Mammary epithelial cell (primary cell): Measurements from ENCODE around the gene SYNM.

Experiments
- CTCF ChIP-seq, 2 donors: IDR thresholded peaks in 1 of 2; conservative IDR thresholded peaks in 1 of 2; 2 replicates each; pipeline ENCODE4 v1.5.1; 2011 to 2012; ENCODE audit warnings: inconsistent platforms in 2 of 2, low read length in 2 of 2, mild to moderate bottlenecking in 2 of 2, control low read depth in 1 of 2, low read depth in 1 of 2; ENCODE audit not compliant: insufficient read depth in 1 of 2; ENCODE audit errors: extremely low read depth in 1 of 2
- EZH2 ChIP-seq: IDR thresholded peaks from 2 replicates; pipeline ENCODE4 v1.6.1; 2012; ENCODE audit warnings: low read length, inconsistent platforms, borderline replicate concordance

- no peak for TF ChIP-seq CTCF (conservative IDR thresholded peaks at IDR 0.05 in 1 of 2, IDR thresholded peaks at IDR 0.05 in 1 of 2; ENCODE audit: extremely low read depth in 1 of 2, insufficient read depth in 1 of 2, low read depth in 1 of 2, low read length in 2 of 2)
- no peak for TF ChIP-seq EZH2
Measured at GRCh38 chr15:99087405-99087943, 17.4 kb upstream of the SYNM start.
